Activated naive CD8-positive, alpha-beta T cell (primary cell): ENCODE data around the gene VEZT.

Experiments
- H3K27ac Mint-ChIP-seq: one replicate; pipeline ENCODE4 v1.8.0; 2021; ENCODE audit warnings: mixed read lengths
- H3K27me3 Mint-ChIP-seq: one replicate; pipeline ENCODE4 v1.8.0; 2021; ENCODE audit warnings: mixed read lengths
- H3K36me3 Mint-ChIP-seq: one replicate; pipeline ENCODE4 v1.8.0; 2021; ENCODE audit warnings: mixed read lengths
- H3K4me1 Mint-ChIP-seq: one replicate; pipeline ENCODE4 v1.8.0; 2021; ENCODE audit warnings: low read depth, mixed read lengths
- H3K4me3 Mint-ChIP-seq: one replicate; pipeline ENCODE4 v1.8.0; 2021; ENCODE audit warnings: mild to moderate bottlenecking, mixed read lengths
- H3K9me3 Mint-ChIP-seq: one replicate; pipeline ENCODE4 v1.8.0; 2021; ENCODE audit warnings: low read depth, mixed read lengths

Gene VEZT

DNA sequence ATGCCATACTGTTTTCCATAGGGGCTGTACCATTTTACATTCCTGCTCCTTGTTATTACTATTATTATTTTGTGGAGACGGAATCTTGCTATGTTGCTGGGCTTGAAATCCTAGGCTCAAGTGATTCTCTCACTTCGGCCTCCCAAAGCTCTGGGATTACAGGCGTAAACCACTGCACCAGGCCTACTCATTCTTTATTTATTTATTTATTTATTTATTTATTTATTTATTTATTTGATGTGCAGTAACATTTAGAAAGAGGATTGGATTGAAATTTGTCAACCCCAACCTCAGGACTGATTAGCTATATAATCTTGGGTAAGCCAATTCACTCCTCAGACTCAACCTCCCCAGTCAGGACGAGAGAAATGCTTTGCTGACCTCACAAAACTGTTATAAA lies 107.9 kb downstream of the VEZT start:
- H3K27ac Mint-ChIP-seq = no peak overlapping the region
- no peaks in the 10 kb centered on the region for H3K27me3 Mint-ChIP-seq
- no peaks in the 10 kb centered on the region for H3K4me1 Mint-ChIP-seq
- no peaks in the 10 kb centered on the region for H3K36me3 Mint-ChIP-seq
- H3K4me3 Mint-ChIP-seq = no peak overlapping the region
- H3K9me3 Mint-ChIP-seq = no peaks in the 10 kb centered on the region

DNA sequence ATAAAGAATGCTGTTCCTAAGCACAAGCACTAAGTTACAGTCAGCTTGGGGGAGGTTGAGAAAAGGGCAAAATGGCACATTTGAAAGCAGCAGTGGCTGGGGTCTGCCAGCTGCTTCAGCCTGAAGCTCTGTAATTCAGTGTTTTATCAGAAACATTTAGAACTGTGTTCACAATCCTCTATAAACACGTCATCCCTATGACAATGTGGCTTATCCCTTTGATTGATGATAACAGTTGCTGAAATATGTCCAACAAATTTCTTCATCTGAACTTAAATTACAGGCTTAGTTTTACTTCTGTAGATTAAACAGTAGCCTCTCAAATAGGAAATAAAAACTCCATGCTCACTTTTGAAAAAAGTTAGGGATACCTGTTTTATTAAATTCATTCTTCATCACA lies 108.8 kb downstream of the VEZT start:
- H3K36me3 Mint-ChIP-seq = no peaks in the 10 kb centered on the region
- H3K27ac Mint-ChIP-seq = no peak overlapping the region
- H3K4me1 Mint-ChIP-seq = no peaks in the 10 kb centered on the region
- H3K27me3 Mint-ChIP-seq = no peaks in the 10 kb centered on the region
- no peak overlapping the region for H3K4me3 Mint-ChIP-seq
- H3K9me3 Mint-ChIP-seq = no peaks in the 10 kb centered on the region

DNA sequence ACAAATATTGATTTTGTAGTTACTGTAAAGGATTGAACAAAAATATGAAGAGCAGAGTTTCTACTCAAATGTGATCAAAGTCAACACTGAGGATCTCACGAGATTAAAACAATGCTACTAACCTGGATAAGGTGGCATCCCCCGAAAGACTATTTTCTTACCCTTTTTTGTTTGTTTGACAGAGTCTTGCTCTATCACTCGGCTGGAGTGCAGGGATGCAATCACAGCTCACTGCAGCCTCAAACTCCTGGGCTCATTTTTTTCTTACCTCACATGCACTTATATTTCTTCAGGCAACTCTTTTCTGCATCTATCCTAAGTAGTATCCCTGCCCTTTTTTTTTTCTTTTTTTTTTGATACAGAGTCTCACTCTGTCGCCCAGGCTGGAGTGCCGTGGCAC lies 109.2 kb downstream of the VEZT start:
- Mint-ChIP-seq H3K4me3 (no peak overlapping the region), H3K27me3 (no peaks in the 10 kb centered on the region), H3K27ac (no peak overlapping the region), H3K9me3 (no peaks in the 10 kb centered on the region), H3K36me3 (no peaks in the 10 kb centered on the region), H3K4me1 (no peaks in the 10 kb centered on the region)

DNA sequence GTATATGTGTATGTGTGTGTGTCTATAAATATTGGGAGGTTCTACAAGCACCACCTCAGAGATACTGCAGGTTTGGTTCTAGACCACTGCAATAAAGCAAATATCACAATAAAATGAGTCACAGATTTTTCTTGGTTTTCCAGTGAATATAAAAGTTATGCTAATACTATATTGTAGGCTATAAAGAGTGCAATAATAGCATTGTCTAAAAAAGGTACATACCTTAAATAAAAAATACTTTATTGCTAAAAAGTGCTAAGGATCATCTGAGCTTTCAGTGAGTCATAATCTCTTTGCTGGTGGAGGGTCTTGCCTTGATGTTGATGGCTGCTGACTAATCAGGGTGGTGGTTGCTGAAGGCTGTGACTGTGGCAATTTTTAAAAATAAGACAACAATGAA lies 111.1 kb downstream of the VEZT start:
- Mint-ChIP-seq H3K27me3 (no peaks in the 10 kb centered on the region), H3K9me3 (no peaks in the 10 kb centered on the region), H3K4me3 (no peak overlapping the region), H3K4me1 (peaks cover under 1% of the 10 kb centered on the region), H3K36me3 (no peaks in the 10 kb centered on the region), H3K27ac (no peak overlapping the region)

DNA sequence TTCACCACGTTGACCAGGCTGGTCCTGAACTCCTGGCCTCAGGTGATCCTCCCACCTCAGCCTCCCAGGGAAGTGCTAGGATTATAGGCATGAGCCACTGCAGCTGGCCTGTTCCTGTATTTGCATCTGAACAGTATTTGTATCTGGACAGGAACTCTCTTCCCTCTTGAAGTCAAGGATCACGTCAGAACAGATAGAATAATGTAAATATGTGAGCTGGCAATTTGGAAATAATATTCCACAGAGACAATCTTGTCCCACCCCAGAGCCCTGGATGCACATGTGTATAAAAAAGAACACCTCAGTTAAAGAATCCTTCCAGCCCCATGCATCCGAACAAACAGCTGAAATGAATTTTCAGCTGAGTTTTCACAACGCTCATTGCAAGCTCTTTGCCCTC lies 118.3 kb downstream of the VEZT start:
- peaks cover 14% of the 10 kb centered on the region for H3K4me1 Mint-ChIP-seq
- no peak overlapping the region for H3K27ac Mint-ChIP-seq
- H3K36me3 Mint-ChIP-seq = no peaks in the 10 kb centered on the region
- H3K27me3 Mint-ChIP-seq = no peaks in the 10 kb centered on the region
- no peak overlapping the region for H3K4me3 Mint-ChIP-seq
- H3K9me3 Mint-ChIP-seq = no peaks in the 10 kb centered on the region

DNA sequence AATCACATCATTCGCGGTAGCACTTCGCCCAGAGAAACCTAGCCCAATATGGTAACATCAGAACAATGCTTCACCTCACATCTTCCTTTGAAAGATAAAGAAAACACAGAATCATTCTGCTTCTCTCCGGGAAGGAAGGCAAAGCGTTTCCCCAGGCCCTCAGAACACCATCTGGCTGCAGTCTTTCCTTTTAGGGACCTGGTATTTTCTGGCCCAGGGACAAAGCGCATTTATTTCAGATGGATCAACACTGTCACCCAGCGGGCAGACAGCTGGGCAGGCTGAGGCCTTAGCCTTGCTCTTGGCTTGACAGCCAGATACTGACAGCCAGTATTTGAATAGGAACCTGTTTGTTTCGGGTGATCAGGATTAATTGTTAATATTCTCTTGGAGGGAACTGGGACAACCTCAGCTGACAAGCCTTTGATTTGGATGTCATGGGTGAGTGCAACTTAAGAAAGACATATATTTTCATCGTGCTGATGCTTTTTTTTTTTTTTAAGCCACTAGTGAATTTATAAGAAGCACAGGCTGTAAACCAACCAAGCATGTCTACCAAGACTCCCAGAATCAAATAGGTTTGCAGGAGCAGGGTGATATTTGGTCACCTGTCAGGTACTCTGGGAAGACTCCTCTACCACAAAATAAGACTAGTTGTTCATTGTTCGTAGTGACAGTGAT lies 118.9 kb downstream of the VEZT start:
- Mint-ChIP-seq H3K27me3 (no peaks in the 10 kb centered on the region), H3K36me3 (no peaks in the 10 kb centered on the region), H3K9me3 (peaks cover 3% of the 10 kb centered on the region), H3K27ac (no peak overlapping the region), H3K4me3 (no peak overlapping the region), H3K4me1 (peaks cover 14% of the 10 kb centered on the region)

DNA sequence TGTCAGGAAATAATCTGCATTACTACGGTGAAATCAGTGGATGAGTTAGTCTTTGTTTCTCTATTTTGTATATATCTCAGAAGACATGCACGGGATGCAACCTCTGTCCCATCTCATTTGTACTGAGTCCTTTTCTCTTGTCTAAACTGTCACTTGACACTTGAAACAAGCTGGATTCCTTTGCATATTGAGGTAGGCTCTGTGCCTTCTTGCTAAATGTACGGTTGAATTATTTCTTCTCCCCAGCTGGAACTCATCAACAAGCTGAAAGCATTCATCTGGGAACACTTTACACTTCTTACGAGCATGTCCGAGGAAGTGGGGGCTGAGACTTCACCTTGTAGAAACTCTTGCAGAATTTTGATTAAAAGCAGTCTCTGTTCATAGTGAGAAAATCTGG lies 119.5 kb downstream of the VEZT start:
- no peak overlapping the region for H3K27ac Mint-ChIP-seq
- H3K36me3 Mint-ChIP-seq = no peaks in the 10 kb centered on the region
- H3K9me3 Mint-ChIP-seq = peaks cover 3% of the 10 kb centered on the region
- no peak overlapping the region for H3K4me3 Mint-ChIP-seq
- H3K4me1 Mint-ChIP-seq = peaks cover 14% of the 10 kb centered on the region
- H3K27me3 Mint-ChIP-seq = no peaks in the 10 kb centered on the region

DNA sequence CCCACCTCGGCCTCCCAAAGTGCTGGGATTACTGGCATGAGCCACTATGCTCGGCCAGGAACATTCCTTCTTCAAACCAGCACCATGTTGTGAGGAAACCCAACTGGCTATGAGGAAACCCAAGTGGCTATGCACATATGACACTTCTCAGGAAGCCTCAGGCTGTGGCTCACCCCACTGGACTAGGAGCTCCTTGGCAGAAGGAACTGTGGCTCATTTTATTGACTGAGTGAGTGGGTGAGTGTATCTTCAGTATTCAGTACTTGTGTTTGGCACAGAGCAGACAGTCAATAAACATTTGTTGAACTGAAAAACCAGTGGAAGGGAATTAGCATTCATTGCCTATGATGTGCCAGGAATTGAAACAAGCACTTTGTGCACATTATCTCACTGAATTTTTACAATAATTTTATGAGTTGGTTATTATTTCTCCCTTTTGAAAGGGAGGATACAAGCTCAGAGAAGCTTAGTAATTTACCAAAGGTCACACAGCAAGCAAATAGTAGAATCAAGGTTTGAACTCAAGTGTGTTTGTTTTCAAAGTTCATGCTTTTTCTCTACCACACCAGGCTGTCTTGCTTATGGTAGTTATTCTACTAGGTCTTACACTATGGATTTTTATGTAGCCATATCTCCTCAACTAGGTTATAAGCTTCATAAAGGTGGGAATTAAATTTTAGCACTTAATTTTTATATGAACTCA lies 121.6 kb downstream of the VEZT start:
- Mint-ChIP-seq H3K36me3 (no peaks in the 10 kb centered on the region), H3K9me3 (peaks cover 3% of the 10 kb centered on the region), H3K27me3 (no peaks in the 10 kb centered on the region), H3K4me1 (peaks cover 8% of the 10 kb centered on the region), H3K4me3 (no peak overlapping the region), H3K27ac (no peak overlapping the region)

DNA sequence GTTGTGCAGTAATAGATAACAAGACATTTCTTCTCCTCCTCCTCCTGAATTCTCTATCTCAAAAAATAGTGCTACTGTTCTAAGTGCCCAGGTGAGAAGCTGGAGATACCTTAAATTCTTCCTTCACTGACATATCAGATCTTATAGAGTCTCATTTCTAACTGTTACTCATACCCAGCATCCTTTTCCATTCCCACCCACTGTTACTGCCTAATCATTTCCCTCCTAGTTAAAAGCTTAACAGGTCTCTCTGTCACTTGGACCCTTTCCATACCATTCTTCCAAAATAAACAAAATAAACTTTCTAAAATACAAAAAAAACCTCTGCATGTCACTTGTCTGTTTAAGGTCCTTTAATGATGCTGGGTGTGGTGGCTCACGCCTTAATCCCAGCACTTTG lies 124.4 kb downstream of the VEZT start:
- Mint-ChIP-seq H3K36me3 (no peaks in the 10 kb centered on the region), H3K4me3 (no peak overlapping the region), H3K27ac (no peak overlapping the region), H3K9me3 (peaks cover 3% of the 10 kb centered on the region), H3K4me1 (no peaks in the 10 kb centered on the region), H3K27me3 (no peaks in the 10 kb centered on the region)

DNA sequence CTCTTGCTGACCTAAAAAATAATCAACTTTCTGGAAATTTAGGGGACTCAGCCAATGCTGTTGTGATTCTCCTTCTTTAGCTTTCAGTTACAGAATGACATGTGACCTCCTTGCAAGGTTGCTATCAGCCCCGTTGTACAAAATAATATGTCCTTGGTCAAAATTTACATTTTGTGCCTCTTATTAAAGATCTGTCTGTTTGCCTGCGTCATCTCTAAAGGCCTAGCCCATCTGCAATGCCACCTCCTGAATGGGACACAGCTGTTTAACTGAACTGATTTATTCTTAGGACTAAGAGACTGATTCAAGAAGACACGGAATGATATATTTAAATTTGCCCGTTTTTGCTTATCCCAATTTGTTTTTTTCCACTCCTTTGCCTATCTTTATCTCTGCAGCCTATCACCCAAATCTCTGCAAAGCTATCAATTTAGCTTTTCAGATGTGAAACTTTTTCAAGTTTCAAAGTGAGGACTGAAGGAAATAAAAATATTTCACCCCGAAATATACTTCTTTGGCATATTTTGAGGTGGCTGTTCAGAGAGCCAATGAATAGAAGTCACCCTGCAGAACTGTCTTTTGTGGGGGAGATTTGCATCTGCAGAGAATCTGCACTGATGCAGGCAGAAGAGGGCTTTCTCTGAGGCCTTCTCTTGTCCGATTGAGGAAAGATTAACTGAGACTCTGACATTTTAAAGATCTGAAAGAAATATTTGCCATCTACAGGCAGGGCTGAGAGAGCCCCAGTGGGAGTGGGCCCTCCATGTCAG lies 126.0 kb downstream of the VEZT start:
- H3K4me3 Mint-ChIP-seq = no peak overlapping the region
- H3K36me3 Mint-ChIP-seq = no peaks in the 10 kb centered on the region
- no peaks in the 10 kb centered on the region for H3K4me1 Mint-ChIP-seq
- H3K27ac Mint-ChIP-seq = no peak overlapping the region
- peaks cover 3% of the 10 kb centered on the region for H3K9me3 Mint-ChIP-seq
- no peaks in the 10 kb centered on the region for H3K27me3 Mint-ChIP-seq

DNA sequence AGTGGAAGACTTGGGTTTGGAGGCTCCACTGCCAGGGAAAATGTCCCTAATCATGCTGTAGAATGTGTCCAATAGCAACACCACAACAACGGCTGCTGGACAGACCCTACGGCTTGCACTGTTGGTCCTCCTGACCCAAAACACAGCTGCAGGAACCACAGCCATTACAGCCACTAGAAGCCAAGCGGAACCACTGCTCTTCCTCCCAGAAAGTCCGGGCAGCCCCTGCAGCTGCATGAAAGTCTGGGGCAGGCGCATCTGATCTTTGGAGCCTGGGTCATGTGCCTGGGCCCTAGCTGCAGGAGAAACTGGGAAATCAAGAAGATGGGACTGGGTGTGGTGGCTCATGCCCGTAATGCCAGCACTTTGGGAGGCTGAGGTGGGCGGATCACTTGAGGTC lies 131.7 kb downstream of the VEZT start:
- no peaks in the 10 kb centered on the region for H3K9me3 Mint-ChIP-seq
- no peak overlapping the region for H3K4me3 Mint-ChIP-seq
- H3K27me3 Mint-ChIP-seq = no peaks in the 10 kb centered on the region
- no peak overlapping the region for H3K27ac Mint-ChIP-seq
- no peaks in the 10 kb centered on the region for H3K36me3 Mint-ChIP-seq
- H3K4me1 Mint-ChIP-seq = no peaks in the 10 kb centered on the region

DNA sequence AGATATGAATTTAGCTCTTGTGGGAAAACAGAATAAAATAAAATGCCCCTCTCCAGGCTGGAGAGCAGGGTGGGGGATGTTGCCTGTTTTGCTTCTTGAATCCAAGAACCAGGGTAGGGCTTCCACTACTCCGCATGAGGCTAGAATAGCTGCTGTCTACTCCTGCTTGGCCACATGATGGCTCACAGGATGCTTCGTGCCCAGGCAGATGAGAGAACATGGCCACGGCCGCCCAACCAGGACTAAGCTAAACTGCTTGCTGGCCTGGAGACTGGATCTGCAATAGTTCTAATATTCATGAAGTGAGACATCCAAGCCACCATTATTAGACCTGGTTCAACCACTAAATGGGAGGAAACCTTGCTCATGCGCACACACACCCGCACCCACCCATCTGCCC lies 134.1 kb downstream of the VEZT start:
- no peaks in the 10 kb centered on the region for H3K9me3 Mint-ChIP-seq
- no peak overlapping the region for H3K27ac Mint-ChIP-seq
- H3K27me3 Mint-ChIP-seq = no peaks in the 10 kb centered on the region
- no peaks in the 10 kb centered on the region for H3K36me3 Mint-ChIP-seq
- H3K4me3 Mint-ChIP-seq = no peak overlapping the region
- no peaks in the 10 kb centered on the region for H3K4me1 Mint-ChIP-seq
